Keratinocyte (primary cell): ENCODE measurements around the gene CENPO. TPM values are rescaled to one million over a fixed set of nuclear protein-coding genes. Genes with fewer than 3 reads are reported as not detected.

Source experiments
- DNase-seq: peaks from one replicate; pipeline ENCODE4 v3.0.0-alpha.2; 2011; ENCODE audit warnings: low read depth, missing footprints, low spot score
- FAIRE-seq: peaks from 2 replicates; lab custom pipeline; 2011; peaks lifted over from hg19 to GRCh38; lab: Jason Lieb, UNC
- H2AFZ ChIP-seq: 2 replicates; pipeline ENCODE4 v1.6.0; 2012; ENCODE audit warnings: low read length, control low read depth, inconsistent platforms; ENCODE audit not compliant: control insufficient read depth
- H3K27ac ChIP-seq: 2 replicates; pipeline ENCODE4 v1.5.1; 2011; ENCODE audit warnings: low read length; ENCODE audit not compliant: control insufficient read depth, insufficient read depth
- H3K27me3 ChIP-seq: 3 replicates; pipeline ENCODE4 v1.6.0; 2011; ENCODE audit warnings: low read length; ENCODE audit not compliant: control insufficient read depth, insufficient read depth; ENCODE audit errors: extremely low read depth
- H3K36me3 ChIP-seq, 2 experiments: 2 replicates in 1 of 2; 3 replicates in 1 of 2; pipeline ENCODE4 v1.5.1; 2011; ENCODE audit warnings: low read length in 2 of 2, mild to moderate bottlenecking in 1 of 2; ENCODE audit not compliant: control insufficient read depth in 2 of 2, insufficient read depth in 2 of 2; ENCODE audit errors: extremely low read depth in 1 of 2
- H3K4me1 ChIP-seq: 3 replicates; pipeline ENCODE4 v1.5.1; 2011; ENCODE audit warnings: low read length; ENCODE audit not compliant: control insufficient read depth, insufficient read depth; ENCODE audit errors: extremely low read depth
- H3K4me2 ChIP-seq: 3 replicates; pipeline ENCODE4 v1.6.0; 2011; ENCODE audit warnings: low read depth, low read length; ENCODE audit not compliant: control insufficient read depth, insufficient read depth; ENCODE audit errors: extremely low read depth
- H3K4me3 ChIP-seq, 3 experiments: fragments of 200-600 bp in 1 of 3; sonication (generic) in 1 of 3; 2 replicates in 2 of 3; 3 replicates in 1 of 3; pipeline ENCODE4 v1.5.1; 2011 to 2016; ENCODE audit warnings: low read length in 3 of 3, mild to moderate bottlenecking in 3 of 3, control low read depth in 2 of 3, inconsistent platforms in 1 of 3, low read depth in 1 of 3, mixed read lengths in 1 of 3, mixed run types in 1 of 3, moderate library complexity in 1 of 3; ENCODE audit not compliant: control insufficient read depth in 2 of 3, insufficient read depth in 2 of 3; ENCODE audit errors: extremely low read depth in 1 of 3
- H3K79me2 ChIP-seq: 2 replicates; pipeline ENCODE4 v1.6.0; 2012; ENCODE audit warnings: low read length; ENCODE audit not compliant: control insufficient read depth, insufficient read depth
- H3K9ac ChIP-seq: 3 replicates; pipeline ENCODE4 v1.6.0; 2011; ENCODE audit warnings: low read length; ENCODE audit not compliant: control insufficient read depth, insufficient read depth; ENCODE audit errors: extremely low read depth
- H3K9me1 ChIP-seq: 3 replicates; pipeline ENCODE4 v1.6.0; 2011; ENCODE audit warnings: low read length; ENCODE audit not compliant: control insufficient read depth, insufficient read depth; ENCODE audit errors: extremely low read depth
- H3K9me3 ChIP-seq: 2 replicates; pipeline ENCODE4 v1.5.1; 2012; ENCODE audit warnings: low read depth, low read length; ENCODE audit not compliant: control insufficient read depth
- H4K20me1 ChIP-seq: 3 replicates; pipeline ENCODE4 v1.6.0; 2011; ENCODE audit warnings: low read length; ENCODE audit not compliant: control insufficient read depth, insufficient read depth; ENCODE audit errors: extremely low read depth
- EZH2 ChIP-seq: IDR thresholded peaks from one replicate; pipeline ENCODE4 v1.6.1; 2012; ENCODE audit warnings: inconsistent platforms, mild to moderate bottlenecking, low read length, moderate library complexity
- dilution Hi-C: fragments of 300-500 bp; cut with MboI; formaldehyde crosslinking; loops from one replicate; pipeline ENCODE4 v1.7.0; 2020; ENCODE audit warnings: low sequenced_read_pairs; ENCODE audit not compliant: extremely low pct_ligation_motif_present
- polyA plus RNA-seq, 5 experiments: library from polyadenylated mRNA; depleted of rRNA in 3 of 5; stranded (reverse) in 3 of 5; stranded (forward) in 1 of 5; unstranded in 1 of 5; fragments of >200 nt; gene quantifications; 1 replicate in 1 of 5; 2 replicates in 3 of 5; 3 replicates in 1 of 5; pipeline versions ENCODE4 v1.2.1 to v1.2.3, GENCODE V29; 2011 to 2012; ENCODE audit warnings: missing spikeins in 2 of 5, low read depth in 1 of 5, low replicate concordance in 1 of 5
- TF ChIP-seq, protein P1 (sequence below), 3 experiments: IDR thresholded peaks in 1 of 3; conservative IDR thresholded peaks in 1 of 3; optimal IDR thresholded peaks in 1 of 3; 2 replicates in 2 of 3; 3 replicates in 1 of 3; pipeline versions ENCODE3 to v1.5.1; 2011; ENCODE audit warnings: low read length in 3 of 3, mild to moderate bottlenecking in 3 of 3, moderate library complexity in 2 of 3, control low read depth in 1 of 3, inconsistent platforms in 1 of 3; ENCODE audit not compliant: insufficient read depth in 2 of 3; ENCODE audit errors: extremely low read depth in 1 of 3

CENPO gene
- polyA plus RNA-seq, 1 donor (not counting 4 experiments of a cell fraction or from before 2014, with no cell fraction given): 12.1 TPM

DNA sequence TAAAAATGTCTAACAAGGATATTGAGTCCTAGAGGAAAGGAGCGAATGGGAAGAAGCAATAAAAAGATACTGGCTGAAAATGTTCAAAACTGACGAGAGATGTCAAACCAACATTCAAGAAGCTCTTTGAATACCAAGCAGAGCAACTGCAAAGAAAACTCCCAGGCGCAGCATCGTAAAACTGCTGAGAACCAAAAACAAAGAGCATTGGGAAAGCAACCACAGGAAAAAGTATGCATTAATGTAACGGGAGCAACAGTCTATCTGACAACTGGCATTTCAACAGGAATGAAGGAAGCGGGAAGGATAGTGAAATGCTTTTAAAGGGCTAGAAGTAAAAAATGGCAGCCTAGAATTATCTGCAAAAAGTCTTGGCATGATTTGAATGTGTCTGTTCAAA lies 73.7 kb downstream of the CENPO start:
- no peak for DNase-seq
- peaks cover 0 to 2% of the 10 kb centered on the region in 2 experiments for H3K36me3 ChIP-seq
- H2AFZ ChIP-seq: no peak overlapping the region
- H3K4me2 ChIP-seq: no peak overlapping the region
- no peaks in the 10 kb centered on the region for H3K79me2 ChIP-seq
- H3K9ac ChIP-seq: no peak overlapping the region
- H3K9me1 ChIP-seq: no peaks in the 10 kb centered on the region
- no peak for TF ChIP-seq EZH2
- TF ChIP-seq, protein P1, sequence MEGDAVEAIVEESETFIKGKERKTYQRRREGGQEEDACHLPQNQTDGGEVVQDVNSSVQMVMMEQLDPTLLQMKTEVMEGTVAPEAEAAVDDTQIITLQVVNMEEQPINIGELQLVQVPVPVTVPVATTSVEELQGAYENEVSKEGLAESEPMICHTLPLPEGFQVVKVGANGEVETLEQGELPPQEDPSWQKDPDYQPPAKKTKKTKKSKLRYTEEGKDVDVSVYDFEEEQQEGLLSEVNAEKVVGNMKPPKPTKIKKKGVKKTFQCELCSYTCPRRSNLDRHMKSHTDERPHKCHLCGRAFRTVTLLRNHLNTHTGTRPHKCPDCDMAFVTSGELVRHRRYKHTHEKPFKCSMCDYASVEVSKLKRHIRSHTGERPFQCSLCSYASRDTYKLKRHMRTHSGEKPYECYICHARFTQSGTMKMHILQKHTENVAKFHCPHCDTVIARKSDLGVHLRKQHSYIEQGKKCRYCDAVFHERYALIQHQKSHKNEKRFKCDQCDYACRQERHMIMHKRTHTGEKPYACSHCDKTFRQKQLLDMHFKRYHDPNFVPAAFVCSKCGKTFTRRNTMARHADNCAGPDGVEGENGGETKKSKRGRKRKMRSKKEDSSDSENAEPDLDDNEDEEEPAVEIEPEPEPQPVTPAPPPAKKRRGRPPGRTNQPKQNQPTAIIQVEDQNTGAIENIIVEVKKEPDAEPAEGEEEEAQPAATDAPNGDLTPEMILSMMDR (optimal IDR thresholded peaks at IDR 0.05 in 1 of 3, IDR thresholded peaks at IDR 0.05 in 1 of 3, conservative IDR thresholded peaks at IDR 0.05 in 1 of 3; ENCODE audit: extremely low read depth in 1 of 3, insufficient read depth in 2 of 3, low read length in 3 of 3): no peak
- FAIRE-seq: no peak
- no peaks in the 10 kb centered on the region for H4K20me1 ChIP-seq
- no peaks in the 10 kb centered on the region for H3K27me3 ChIP-seq
- H3K9me3 ChIP-seq: no peaks in the 10 kb centered on the region
- H3K4me1 ChIP-seq: no peaks in the 10 kb centered on the region
- no peak overlapping the region for H3K4me3 ChIP-seq
- no peak overlapping the region for H3K27ac ChIP-seq
- dilution Hi-C loops: no loop called here

DNA sequence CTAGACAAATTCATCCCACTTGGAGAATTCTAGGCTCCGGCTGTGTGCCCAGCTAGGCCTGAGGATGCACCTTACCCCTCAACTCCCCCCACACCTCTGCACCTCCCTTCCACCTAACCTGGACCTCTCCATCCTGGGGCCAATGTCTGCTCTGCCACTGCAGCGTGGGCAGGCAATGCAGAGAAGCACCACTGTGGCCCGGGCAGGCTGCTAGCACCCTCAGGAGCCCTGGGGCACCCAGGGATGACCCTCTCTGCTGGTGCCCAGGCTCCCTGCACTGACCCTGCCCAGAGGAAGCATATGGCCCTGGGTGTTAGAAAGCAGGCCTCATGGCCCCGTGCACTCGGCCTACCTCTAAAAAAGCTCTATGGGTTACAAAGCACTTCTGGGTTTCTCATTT lies 77.2 kb downstream of the CENPO start:
- Histone ChIP-seq H3K4me1 (no peaks in the 10 kb centered on the region), H2AFZ (no peak overlapping the region), H3K79me2 (no peaks in the 10 kb centered on the region), H3K4me2 (no peak overlapping the region), H3K36me3 (peaks cover 0 to 2% of the 10 kb centered on the region in 2 experiments), H3K9ac (no peak overlapping the region), H3K27ac (no peak overlapping the region), H4K20me1 (no peaks in the 10 kb centered on the region), H3K27me3 (no peaks in the 10 kb centered on the region), H3K9me3 (no peaks in the 10 kb centered on the region), H3K4me3 (no peak overlapping the region), H3K9me1 (no peaks in the 10 kb centered on the region)
- TF ChIP-seq EZH2: no peak
- TF ChIP-seq, protein P1 (optimal IDR thresholded peaks at IDR 0.05 in 1 of 3, IDR thresholded peaks at IDR 0.05 in 1 of 3, conservative IDR thresholded peaks at IDR 0.05 in 1 of 3; ENCODE audit: extremely low read depth in 1 of 3, insufficient read depth in 2 of 3, low read length in 3 of 3): no peak
- dilution Hi-C loops: no loop called here
- FAIRE-seq (no peak), DNase-seq (no peak)
